Stimulated activated CD8-positive, alpha-beta memory T cell treated with anti-CD3 and anti-CD28 coated beads, Interleukin-15, amount 100 ng/mL, for 48 hours (primary cell): ENCODE data around the gene SLC26A2.

Experiments used
- DNase-seq, 2 donors: peaks; one replicate each; pipeline ENCODE4 v3.0.0-alpha.2; 2020; ENCODE audit warnings: low read depth in 2 of 2

SLC26A2 gene

GRCh38 chr5:149961957-149962409, 1.4 kb downstream of the SLC26A2 start:
- DNase-seq: no peak

- DNase-seq: no peak
These were observed 2.2 kb downstream of the SLC26A2 start for GRCh38 chr5:149962601-149963300.

- DNase-seq: no peak
These were observed 3.2 kb downstream of the SLC26A2 start for GRCh38 chr5:149963729-149964128.

- no peak for DNase-seq
These were observed 6.4 kb downstream of the SLC26A2 start for GRCh38 chr5:149966946-149967345.

- no peak for DNase-seq
These were observed 8.8 kb downstream of the SLC26A2 start for GRCh38 chr5:149969181-149969930.

GRCh38 chr5:149975409-149975808, 14.9 kb downstream of the SLC26A2 start:
- DNase-seq: no peak

- DNase-seq: no peak
These were observed 19.3 kb downstream of the SLC26A2 start for GRCh38 chr5:149979896-149980295.

GRCh38 chr5:149981206-149981605, 20.6 kb downstream of the SLC26A2 start:
- no peak for DNase-seq

GRCh38 chr5:149982505-149982904, 21.9 kb downstream of the SLC26A2 start:
- DNase-seq: no peak

GRCh38 chr5:149988126-149988525, 27.6 kb downstream of the SLC26A2 start:
- no peak for DNase-seq

- peak in 1 of 2 donors; percentile 35 for DNase-seq
These were observed 30.2 kb downstream of the SLC26A2 start for GRCh38 chr5:149990518-149991376.

- DNase-seq: no peak
These were observed 32.9 kb downstream of the SLC26A2 start for GRCh38 chr5:149993471-149993870.

GRCh38 chr5:149995385-149996204, 35.0 kb downstream of the SLC26A2 start:
- no peak for DNase-seq

- no peak for DNase-seq
These were observed 35.8 kb downstream of the SLC26A2 start for GRCh38 chr5:149996205-149996890.

GRCh38 chr5:149998281-149998680, 37.7 kb downstream of the SLC26A2 start:
- DNase-seq: no peak

- DNase-seq: no peak
These were observed 38.8 kb downstream of the SLC26A2 start for GRCh38 chr5:149999359-149999758.

GRCh38 chr5:149999866-150000255, 39.3 kb downstream of the SLC26A2 start:
- DNase-seq: no peak

- DNase-seq: peak; percentile 90 to 92
These were observed 39.9 kb downstream of the SLC26A2 start, which contains the start of the genes HMGXB3 and TIGD6 for GRCh38 chr5:150000256-150000989. HMGXB3 (plus strand) TSS chr5:150000739; CDS start chr5:150004853, 4,114 bp downstream. TIGD6 (minus strand) TSS chr5:150000654; CDS start chr5:149996348, 4,306 bp downstream.

GRCh38 chr5:150000990-150001659, 40.6 kb downstream of the SLC26A2 start:
- peak in 1 of 2 donors; percentile 12 for DNase-seq
